ENCODE results near the gene GHITM. TPM values are rescaled to one million over a fixed set of nuclear protein-coding genes. Genes with fewer than 3 reads are reported as not detected.
"Not testable (repeated sequence)": the region's sequence is repeated elsewhere in the genome, so short reads cannot be mapped to it uniquely, and the experiment has no call there.

Gene GHITM
- total RNA-seq, 1 donor from 2014 or later: 109 TPM

- no peaks in the 10 kb centered on the region for H3K27me3 ChIP-seq (ENCODE audit: low read depth)
- intact Hi-C loops (cut with DNase I): no loop called here
- peak overlapping the region; percentile 99 for H3K27ac ChIP-seq
- H3K4me1 ChIP-seq: peaks cover 21% of the 10 kb centered on the region
- DNase-seq (no peak), ATAC-seq (peak; percentile 32 to 48)
- peaks cover 36% of the 10 kb centered on the region for H3K36me3 ChIP-seq
- peak overlapping the region; percentile 93 for H3K4me3 ChIP-seq
- no peak for TF ChIP-seq CTCF (IDR thresholded peaks at IDR 0.05)
- H3K9me3 ChIP-seq: no peaks in the 10 kb centered on the region
These were observed 699 bp downstream of the GHITM start for GRCh38 chr10:84140036-84140379.

- no peak for DNase-seq
- intact Hi-C loops (cut with DNase I): no loop called here
- peaks cover 100% of the 10 kb centered on the region for H3K36me3 ChIP-seq
- H3K4me3 ChIP-seq: no peak overlapping the region
- TF ChIP-seq CTCF (IDR thresholded peaks at IDR 0.05): no peak
- no peaks in the 10 kb centered on the region for H3K27me3 ChIP-seq (ENCODE audit: low read depth)
- H3K4me1 ChIP-seq: peaks cover 5% of the 10 kb centered on the region
- no peaks in the 10 kb centered on the region for H3K9me3 ChIP-seq
- H3K27ac ChIP-seq: no peak overlapping the region
- ATAC-seq: no peak
These were observed 8.0 kb downstream of the GHITM start for GRCh38 chr10:84147347-84147746.

- peak; percentile 71 for TF ChIP-seq CTCF (IDR thresholded peaks at IDR 0.05)
- H3K4me1 ChIP-seq; H3K27me3 ChIP-seq (ENCODE audit: low read depth); H3K4me3 ChIP-seq; intact Hi-C loops (cut with DNase I); DNase-seq; H3K9me3 ChIP-seq; H3K27ac ChIP-seq: not testable (repeated sequence)
- ATAC-seq: peak in 1 of 2 donors; percentile 56
- H3K36me3 ChIP-seq: peaks cover 100% of the 10 kb centered on the region
These were observed 8.8 kb downstream of the GHITM start for GRCh38 chr10:84148006-84148597.

GRCh38 chr10:84149854-84150253, 10.5 kb downstream of the GHITM start:
- Histone ChIP-seq H3K4me3 (no peak overlapping the region), H3K36me3 (peaks cover 100% of the 10 kb centered on the region), H3K9me3 (no peaks in the 10 kb centered on the region), H3K27ac (no peak overlapping the region), H3K4me1 (peaks cover 5% of the 10 kb centered on the region), H3K27me3 (ENCODE audit: low read depth) (no peaks in the 10 kb centered on the region)
- intact Hi-C loops (cut with DNase I): no loop called here
- no peak for ATAC-seq
- no peak for DNase-seq
- TF ChIP-seq CTCF (IDR thresholded peaks at IDR 0.05): no peak

- intact Hi-C loops (cut with DNase I): no loop called here
- ATAC-seq: no peak
These were observed 13.5 kb downstream of the GHITM start for GRCh38 chr10:84152769-84153168.

More at GRCh38 chr10:84152769-84153168, 13.5 kb downstream of the GHITM start:
- H3K27ac ChIP-seq: no peak overlapping the region
- H3K36me3 ChIP-seq: peaks cover 79% of the 10 kb centered on the region
- no peak for DNase-seq
- no peak overlapping the region for H3K4me3 ChIP-seq
- H3K27me3 ChIP-seq (ENCODE audit: low read depth): no peaks in the 10 kb centered on the region
- peaks cover 5% of the 10 kb centered on the region for H3K4me1 ChIP-seq
- TF ChIP-seq CTCF (IDR thresholded peaks at IDR 0.05): no peak
- H3K9me3 ChIP-seq: no peaks in the 10 kb centered on the region

All from lower lobe of right lung (tissue), 2 donors.